ENCODE measurements around the gene ZNF672.
"Not testable (repeated sequence)": the region's sequence is repeated elsewhere in the genome, so short reads cannot be mapped to it uniquely, and the experiment has no call there.

Gene ZNF672

GRCh38 chr1:248825136-248825535 is 12.9 kb upstream of the ZNF672 start:
- no peaks in the 10 kb centered on the region for H3K9me3 ChIP-seq (ENCODE audit: control insufficient read depth, low read length)
- H3K9ac ChIP-seq (ENCODE audit: low read length): peak overlapping the region; percentile 94
- H3K27me3 ChIP-seq (ENCODE audit: control insufficient read depth, insufficient read depth, low read length): no peaks in the 10 kb centered on the region
- H3K36me3 ChIP-seq (ENCODE audit: control insufficient read depth, insufficient read depth, low read length): no peaks in the 10 kb centered on the region
- peaks cover 43% of the 10 kb centered on the region for H3K4me1 ChIP-seq (ENCODE audit: control insufficient read depth, insufficient read depth, low read length)
- H3K4me3 ChIP-seq (ENCODE audit: low read length): peak overlapping the region; percentile 99

DNA sequence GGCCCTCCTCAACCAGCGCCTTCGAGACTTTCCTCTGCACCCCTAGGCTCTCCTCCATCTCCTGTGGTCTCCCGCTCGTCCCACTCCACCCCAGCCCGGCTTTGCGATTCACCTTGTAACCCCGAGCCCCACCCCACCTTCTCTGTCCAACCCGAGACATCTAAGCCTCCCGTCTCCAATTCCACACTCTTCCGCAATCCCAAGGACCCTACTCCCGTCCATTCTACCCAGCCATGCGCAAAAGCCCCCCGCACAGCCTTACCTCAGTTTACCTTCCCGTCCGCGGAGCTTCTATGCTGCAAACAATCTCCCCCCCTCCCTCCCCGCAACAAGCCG is 12.5 kb upstream of the ZNF672 start:
- peak overlapping the region; percentile 94 for H3K9ac ChIP-seq (ENCODE audit: low read length)
- no peaks in the 10 kb centered on the region for H3K27me3 ChIP-seq (ENCODE audit: control insufficient read depth, insufficient read depth, low read length)
- no peaks in the 10 kb centered on the region for H3K36me3 ChIP-seq (ENCODE audit: control insufficient read depth, insufficient read depth, low read length)
- no peaks in the 10 kb centered on the region for H3K9me3 ChIP-seq (ENCODE audit: control insufficient read depth, low read length)
- peak overlapping the region; percentile 99 for H3K4me3 ChIP-seq (ENCODE audit: low read length)
- H3K4me1 ChIP-seq (ENCODE audit: control insufficient read depth, insufficient read depth, low read length): peaks cover 42% of the 10 kb centered on the region

DNA sequence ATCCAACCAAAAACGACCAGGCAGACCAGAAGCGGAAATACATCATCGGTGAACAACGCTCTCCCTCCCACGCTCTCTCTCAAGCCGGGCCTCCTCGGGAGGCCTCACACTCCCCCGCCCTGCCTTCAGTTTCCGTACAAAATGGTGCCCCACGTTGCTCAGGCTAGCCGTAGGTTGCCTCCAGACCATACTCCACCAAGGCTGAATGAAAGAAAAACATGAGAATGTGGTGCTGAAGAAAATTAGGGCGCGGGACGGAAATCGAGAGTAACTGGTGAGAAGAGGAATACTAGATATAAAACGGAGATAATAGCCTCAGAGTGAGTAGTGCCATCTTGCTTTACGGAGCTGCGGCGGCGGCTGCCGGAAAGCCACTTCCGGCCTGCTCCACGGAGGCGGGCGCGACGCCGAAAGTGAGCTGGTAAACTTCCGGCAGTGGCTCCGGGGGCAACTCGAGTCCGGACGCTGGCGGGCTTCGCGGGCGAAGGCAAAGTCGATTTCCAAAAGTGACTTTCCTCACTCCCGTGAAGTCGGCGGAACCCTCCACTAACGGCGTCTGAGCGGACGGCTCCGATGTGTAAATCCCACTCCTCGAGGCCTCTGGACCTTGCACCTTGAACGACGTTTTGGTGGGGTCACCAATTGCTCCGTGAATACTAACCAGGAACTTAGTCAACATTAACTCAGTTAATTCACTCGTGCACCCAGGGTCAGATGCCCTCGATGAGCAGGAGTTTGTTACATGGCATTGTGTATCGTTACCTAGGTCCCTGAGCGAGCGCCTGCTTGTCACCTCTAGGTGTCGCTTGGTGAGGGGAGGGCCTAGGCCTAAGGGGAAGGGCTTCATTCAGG is 11.9 kb upstream of the ZNF672 start, which contains the start of gene SH3BP5L:
SH3BP5L (minus strand) TSS at position 7 of the 852 bp plus-strand sequence. CDS start 980 bp downstream, outside the sequence.
- Histone ChIP-seq H3K27me3 (ENCODE audit: control insufficient read depth, insufficient read depth, low read length) (no peaks in the 10 kb centered on the region), H3K9ac (ENCODE audit: low read length) (peak within 1 kb of the TSS; percentile 94), H3K36me3 (ENCODE audit: control insufficient read depth, insufficient read depth, low read length) (no peaks in the 10 kb centered on the region), H3K4me3 (ENCODE audit: low read length) (peak within 1 kb of the TSS; percentile 99), H3K4me1 (ENCODE audit: control insufficient read depth, insufficient read depth, low read length) (peaks cover 36% of the 10 kb centered on the region), H3K9me3 (ENCODE audit: control insufficient read depth, low read length) (no peaks in the 10 kb centered on the region)

DNA sequence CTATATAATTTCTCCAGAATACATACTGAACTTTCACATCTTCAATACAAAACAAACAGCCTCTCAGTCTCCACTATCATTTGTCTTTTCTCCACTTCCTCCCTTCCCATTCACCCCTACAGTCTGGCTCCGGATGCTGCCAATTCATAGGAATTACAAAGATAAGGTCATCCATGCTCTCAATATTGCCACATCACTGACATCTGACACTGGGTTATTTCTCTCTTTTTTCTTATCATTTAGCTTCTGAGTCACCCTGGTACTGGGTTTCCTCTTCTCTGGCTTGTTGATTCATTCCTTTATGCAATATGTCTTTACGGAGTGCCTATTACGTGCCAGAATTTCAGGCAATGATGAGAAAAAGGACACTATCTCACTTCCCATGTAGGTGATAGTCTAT is 9.2 kb upstream of the ZNF672 start:
- no peak overlapping the region for H3K4me3 ChIP-seq (ENCODE audit: low read length)

DNA sequence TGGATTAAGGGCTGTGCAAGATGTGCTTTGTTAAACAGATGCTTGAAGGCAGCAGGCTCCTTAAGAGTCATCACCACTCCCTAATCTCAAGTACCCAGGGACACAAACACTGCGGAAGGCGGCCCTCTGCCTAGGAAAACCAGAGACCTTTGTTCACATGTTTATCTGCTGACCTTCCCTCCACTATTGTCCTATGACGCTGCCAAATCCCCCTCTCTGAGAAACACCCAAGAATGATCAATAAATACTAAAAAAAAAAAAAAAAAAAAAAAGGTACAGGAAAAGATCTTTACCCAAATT is 7.4 kb upstream of the ZNF672 start:
- H3K9ac ChIP-seq (ENCODE audit: low read length); H3K27me3 ChIP-seq (ENCODE audit: control insufficient read depth, insufficient read depth, low read length); H3K4me1 ChIP-seq (ENCODE audit: control insufficient read depth, insufficient read depth, low read length); H3K36me3 ChIP-seq (ENCODE audit: control insufficient read depth, insufficient read depth, low read length); H3K9me3 ChIP-seq (ENCODE audit: control insufficient read depth, low read length); H3K4me3 ChIP-seq (ENCODE audit: low read length): not testable (repeated sequence)

More for the DNA sequence above, 9.2 kb upstream of the ZNF672 start:
- Histone ChIP-seq H3K27me3 (ENCODE audit: control insufficient read depth, insufficient read depth, low read length) (no peaks in the 10 kb centered on the region), H3K9me3 (ENCODE audit: control insufficient read depth, low read length) (no peaks in the 10 kb centered on the region), H3K36me3 (ENCODE audit: control insufficient read depth, insufficient read depth, low read length) (no peaks in the 10 kb centered on the region), H3K9ac (ENCODE audit: low read length) (no peak overlapping the region), H3K4me1 (ENCODE audit: control insufficient read depth, insufficient read depth, low read length) (peaks cover 23% of the 10 kb centered on the region)

GRCh38 chr1:248831842-248832241 is 6.2 kb upstream of the ZNF672 start:
- Histone ChIP-seq H3K4me3 (ENCODE audit: low read length) (no peak overlapping the region), H3K9ac (ENCODE audit: low read length) (no peak overlapping the region), H3K4me1 (ENCODE audit: control insufficient read depth, insufficient read depth, low read length) (peaks cover 7% of the 10 kb centered on the region), H3K9me3 (ENCODE audit: control insufficient read depth, low read length) (no peaks in the 10 kb centered on the region), H3K27me3 (ENCODE audit: control insufficient read depth, insufficient read depth, low read length) (no peaks in the 10 kb centered on the region), H3K36me3 (ENCODE audit: control insufficient read depth, insufficient read depth, low read length) (no peaks in the 10 kb centered on the region)

- no peaks in the 10 kb centered on the region for H3K36me3 ChIP-seq (ENCODE audit: control insufficient read depth, insufficient read depth, low read length)
- no peaks in the 10 kb centered on the region for H3K27me3 ChIP-seq (ENCODE audit: control insufficient read depth, insufficient read depth, low read length)
Observed at GRCh38 chr1:248834343-248834940, 3.6 kb upstream of the ZNF672 start.

DNA sequence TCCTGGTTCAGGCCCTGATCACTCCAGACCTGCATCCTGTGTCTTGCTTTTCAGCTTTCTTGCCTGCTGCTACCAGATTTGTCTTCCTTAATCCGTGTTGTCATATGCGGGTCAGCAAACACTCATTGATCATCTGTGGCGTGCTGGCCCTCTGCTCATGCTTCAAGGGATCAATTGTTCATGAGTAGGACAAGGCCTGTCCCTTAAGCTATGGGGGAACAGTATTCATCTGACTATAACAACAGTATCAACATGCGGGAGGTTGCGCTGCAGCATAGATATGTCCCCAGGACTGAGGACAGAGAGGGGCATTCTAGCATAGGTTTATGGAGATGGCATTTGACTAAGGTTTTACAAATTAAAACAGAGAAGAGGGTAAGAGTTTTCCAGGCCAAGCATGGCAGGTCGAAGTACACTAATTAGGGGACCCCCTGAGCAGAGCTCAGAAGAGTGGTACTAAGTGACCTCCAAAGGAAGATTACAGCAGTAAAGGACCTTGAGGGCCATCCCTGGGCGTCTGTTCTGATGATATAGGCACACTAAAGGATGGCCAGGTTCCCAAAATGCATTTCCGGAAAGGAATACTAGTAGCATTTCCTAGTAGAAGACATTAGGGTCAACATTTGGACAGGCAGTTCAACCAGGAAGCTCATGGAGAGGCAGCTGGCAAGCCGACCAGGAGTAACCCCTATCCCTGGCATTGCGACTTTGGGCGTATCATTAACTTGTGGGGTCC is 811 bp upstream of the ZNF672 start:
- no peaks in the 10 kb centered on the region for H3K27me3 ChIP-seq (ENCODE audit: control insufficient read depth, insufficient read depth, low read length)
- no peaks in the 10 kb centered on the region for H3K36me3 ChIP-seq (ENCODE audit: control insufficient read depth, insufficient read depth, low read length)
- H3K4me3 ChIP-seq (ENCODE audit: low read length): peak overlapping the region; percentile 81
- H3K9me3 ChIP-seq (ENCODE audit: control insufficient read depth, low read length): no peaks in the 10 kb centered on the region
- peak overlapping the region; percentile 94 for H3K9ac ChIP-seq (ENCODE audit: low read length)
- peaks cover 8% of the 10 kb centered on the region for H3K4me1 ChIP-seq (ENCODE audit: control insufficient read depth, insufficient read depth, low read length)

More at GRCh38 chr1:248834343-248834940, 3.6 kb upstream of the ZNF672 start:
- H3K4me3 ChIP-seq (ENCODE audit: low read length): no peak overlapping the region
- no peaks in the 10 kb centered on the region for H3K9me3 ChIP-seq (ENCODE audit: control insufficient read depth, low read length)
- H3K4me1 ChIP-seq (ENCODE audit: control insufficient read depth, insufficient read depth, low read length): peaks cover 8% of the 10 kb centered on the region
- no peak overlapping the region for H3K9ac ChIP-seq (ENCODE audit: low read length)

DNA sequence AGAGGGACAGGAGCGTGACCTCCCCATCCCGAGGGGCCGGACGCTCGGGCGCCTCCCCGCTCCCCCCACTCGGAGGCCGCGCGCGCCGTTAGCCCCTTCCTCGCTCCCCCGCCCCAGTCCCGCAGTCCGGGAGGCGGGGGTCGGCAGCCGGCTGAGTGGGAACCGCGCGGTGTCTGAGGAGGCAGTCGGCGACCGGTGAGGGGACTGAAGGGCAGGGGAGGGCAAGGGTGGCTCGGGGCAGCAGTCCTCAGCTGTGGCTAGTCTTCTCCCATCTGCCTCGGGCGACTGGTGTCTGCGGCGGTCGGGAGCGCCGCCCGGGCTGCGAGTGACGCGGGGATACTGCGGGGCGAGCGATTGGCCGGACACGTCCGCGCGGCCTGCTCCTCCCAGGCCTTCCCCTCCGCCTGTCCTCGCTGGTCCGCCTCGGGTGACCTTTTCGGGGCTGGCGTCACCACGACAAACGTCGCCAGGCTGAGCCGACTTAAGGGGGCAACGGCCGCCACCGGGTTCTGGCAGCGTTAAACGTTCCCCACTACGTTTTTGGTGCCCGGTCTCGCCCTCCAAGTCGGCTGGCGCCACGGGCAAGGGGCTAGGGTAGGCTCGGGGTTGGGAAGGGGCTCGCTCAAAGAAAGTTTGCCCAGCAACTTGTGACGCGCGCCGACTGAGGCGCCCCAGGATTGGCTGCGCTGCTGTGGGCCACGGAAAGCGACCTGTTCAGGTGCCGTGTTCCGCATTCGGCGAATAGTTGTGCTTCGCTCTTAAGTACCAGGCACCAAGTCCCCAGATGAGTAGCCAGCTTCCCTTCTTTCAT is 538 bp downstream of the ZNF672 start:
- Histone ChIP-seq H3K27me3 (ENCODE audit: control insufficient read depth, insufficient read depth, low read length) (no peaks in the 10 kb centered on the region), H3K9ac (ENCODE audit: low read length) (peak overlapping the region; percentile 94), H3K36me3 (ENCODE audit: control insufficient read depth, insufficient read depth, low read length) (no peaks in the 10 kb centered on the region), H3K4me1 (ENCODE audit: control insufficient read depth, insufficient read depth, low read length) (peaks cover 8% of the 10 kb centered on the region), H3K4me3 (ENCODE audit: low read length) (peak overlapping the region; percentile 91), H3K9me3 (ENCODE audit: control insufficient read depth, low read length) (no peaks in the 10 kb centered on the region)

DNA sequence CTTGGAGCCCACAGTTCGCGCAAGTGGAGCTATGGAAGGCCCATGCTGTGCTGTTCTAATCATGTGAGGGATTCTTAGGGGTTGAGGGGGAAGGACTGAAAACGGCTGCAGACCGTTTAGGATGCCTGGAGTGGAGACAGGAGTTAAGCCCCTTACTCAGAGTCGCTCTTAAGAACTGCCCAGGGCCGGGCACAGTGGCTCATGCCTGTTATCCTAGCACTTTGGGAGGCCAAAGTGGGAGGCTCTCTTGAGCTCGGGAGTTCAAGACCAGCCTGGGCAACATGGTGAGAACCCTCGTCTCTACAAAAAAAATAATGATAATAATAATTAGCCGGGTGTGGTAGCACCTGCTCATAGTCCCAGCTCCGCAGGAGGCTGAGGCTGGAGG is 1.1 kb downstream of the ZNF672 start:
- H3K4me1 ChIP-seq (ENCODE audit: control insufficient read depth, insufficient read depth, low read length): peaks cover 8% of the 10 kb centered on the region
- H3K9me3 ChIP-seq (ENCODE audit: control insufficient read depth, low read length): no peaks in the 10 kb centered on the region
- H3K9ac ChIP-seq (ENCODE audit: low read length): peak overlapping the region; percentile 94
- no peaks in the 10 kb centered on the region for H3K27me3 ChIP-seq (ENCODE audit: control insufficient read depth, insufficient read depth, low read length)
- H3K36me3 ChIP-seq (ENCODE audit: control insufficient read depth, insufficient read depth, low read length): no peaks in the 10 kb centered on the region
- H3K4me3 ChIP-seq (ENCODE audit: low read length): peak overlapping the region; percentile 91

DNA sequence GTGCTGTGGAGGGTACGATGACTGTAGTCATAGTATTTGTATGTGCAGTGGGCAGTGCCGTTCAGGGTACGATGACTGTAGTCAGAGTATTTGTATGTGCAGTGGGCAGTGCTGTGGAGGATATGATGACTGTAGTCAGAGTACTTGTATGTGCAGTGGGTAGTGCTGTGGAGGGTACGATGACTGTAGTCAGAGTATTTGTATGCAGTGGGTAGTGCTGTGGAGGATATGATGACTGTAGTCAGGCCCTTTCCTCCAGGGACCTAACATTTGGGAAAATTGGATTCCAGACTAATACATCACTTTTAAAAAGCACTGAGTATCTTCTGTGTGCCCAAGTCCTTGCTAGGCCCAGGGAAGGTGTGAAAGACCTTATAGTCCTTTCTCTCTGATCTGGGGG is 2.9 kb downstream of the ZNF672 start:
- H3K9ac ChIP-seq (ENCODE audit: low read length): no peak overlapping the region
- H3K9me3 ChIP-seq (ENCODE audit: control insufficient read depth, low read length): no peaks in the 10 kb centered on the region
- H3K27me3 ChIP-seq (ENCODE audit: control insufficient read depth, insufficient read depth, low read length): no peaks in the 10 kb centered on the region
- H3K4me3 ChIP-seq (ENCODE audit: low read length): no peak overlapping the region
- peaks cover 8% of the 10 kb centered on the region for H3K4me1 ChIP-seq (ENCODE audit: control insufficient read depth, insufficient read depth, low read length)
- no peaks in the 10 kb centered on the region for H3K36me3 ChIP-seq (ENCODE audit: control insufficient read depth, insufficient read depth, low read length)

Data from mucosa of stomach (tissue), 1 donor.